ENCODE measurements around the gene SAMD4A.

- TF ChIP-seq CTCF (IDR thresholded peaks at IDR 0.05 in 8 of 11, conservative IDR thresholded peaks at IDR 0.05 in 3 of 11) (no peak), POLR2A (IDR thresholded peaks at IDR 0.05) (no peak), POLR2AphosphoS5 (IDR thresholded peaks at IDR 0.05) (no peak)
These were observed 71.2 kb downstream of the SAMD4A start for GRCh38 chr14:54638135-54638446.
